OCI-LY3 (cell line): ENCODE measurements around the gene PLIN5.

Experiments
- H2AFZ ChIP-seq: fragments of 200-600, 300-600 bp; shearing (Covaris generic); 2 replicates; pipeline ENCODE4 v1.6.0; 2014; ENCODE audit warnings: antibody characterized with exemption, low read depth, low read length
- H3K27ac ChIP-seq: fragments of 200-600, 300-600 bp; sonication (generic); 2 replicates; pipeline ENCODE4 v1.5.1; 2014; ENCODE audit warnings: mild to moderate bottlenecking, low read length, moderate library complexity, mixed read lengths
- H3K27me3 ChIP-seq: fragments of 200-600, 300-600 bp; sonication (generic); 2 replicates; pipeline ENCODE4 v1.6.1; 2014; ENCODE audit warnings: low read depth, low read length, mixed read lengths
- H3K36me3 ChIP-seq: fragments of 200-600, 300-600 bp; sonication (generic); replicated peaks from 2 replicates; pipeline ENCODE3; 2014; ENCODE audit warnings: low read depth, low read length, mixed read lengths
- H3K4me1 ChIP-seq: fragments of 300-600, 200-600 bp; sonication (generic); 2 replicates; pipeline ENCODE4 v1.6.1; 2014; ENCODE audit warnings: low read length, mixed read lengths
- H3K4me2 ChIP-seq: fragments of 200-600, 300-600 bp; sonication (generic); 2 replicates; pipeline ENCODE4 v1.6.1; 2014; ENCODE audit warnings: low read length, mixed read lengths
- H3K4me3 ChIP-seq: fragments of 300-600, 200-600 bp; sonication (generic); 2 replicates; pipeline ENCODE4 v1.5.1; 2014; ENCODE audit warnings: antibody characterized with exemption, mild to moderate bottlenecking, low read length, moderate library complexity
- H3K79me2 ChIP-seq: fragments of 300-600, 200-600 bp; shearing (Covaris generic); 2 replicates; pipeline ENCODE4 v1.6.1; 2014; ENCODE audit warnings: mild to moderate bottlenecking, low read length, mixed read lengths
- H3K9ac ChIP-seq: fragments of 300-600, 200-600 bp; shearing (Covaris generic); 2 replicates; pipeline ENCODE4 v1.6.0; 2014; ENCODE audit warnings: mild to moderate bottlenecking, low read length, moderate library complexity
- H3K9me3 ChIP-seq: fragments of 200-600, 300-600 bp; shearing (Covaris generic); 2 replicates; pipeline ENCODE4 v1.6.1; 2014; ENCODE audit warnings: low read length, mixed read lengths; ENCODE audit not compliant: insufficient read depth
- H4K20me1 ChIP-seq: fragments of 200-600, 300-600 bp; sonication (generic); 2 replicates; pipeline ENCODE4 v1.6.1; 2016; ENCODE audit warnings: low read length, mixed read lengths; ENCODE audit not compliant: insufficient read depth
- EZH2phosphoT487 ChIP-seq: fragments of 200-600 bp; shearing (Covaris generic); IDR thresholded peaks from 2 replicates; pipeline ENCODE4 v1.6.1; 2018; ENCODE audit warnings: antibody characterized with exemption, mixed run types, low read depth
- TF ChIP-seq, protein P1 (sequence below): fragments of 200-600, 300-600 bp; sonication (generic); IDR thresholded peaks from 2 replicates; pipeline ENCODE4 v1.5.1; 2014; ENCODE audit warnings: antibody characterized with exemption, low read length, low read depth

Gene PLIN5

DNA sequence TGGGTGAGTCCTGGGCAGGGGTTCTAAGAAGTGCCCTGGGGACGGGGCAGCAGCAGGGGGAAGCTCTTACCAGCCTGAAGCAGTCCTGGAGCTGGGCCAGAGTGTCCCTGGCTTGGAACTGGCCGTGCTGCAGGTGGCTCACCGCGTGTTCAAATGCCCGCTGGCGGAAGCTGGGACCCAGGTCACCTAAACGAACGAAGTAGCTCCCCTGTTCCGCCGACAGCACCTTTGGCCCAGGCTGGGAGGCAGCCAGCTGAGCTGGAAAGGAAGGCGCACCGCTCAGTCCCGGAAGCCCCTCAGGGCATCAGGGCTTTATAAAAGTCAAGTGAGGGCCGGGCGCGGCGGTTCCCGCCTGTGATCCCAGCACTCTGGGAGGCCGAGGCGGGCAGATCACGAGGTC is 26.3 kb downstream of the PLIN5 start:
- Histone ChIP-seq H4K20me1 (0 out of 2 replicates have a peak, but pooled peaks cover 3% of the 10 kb centered on the region), H3K27me3 (no peaks in the 10 kb centered on the region), H3K36me3 (peaks cover 10% of the 10 kb centered on the region), H3K4me2 (no peak overlapping the region), H3K27ac (no peak overlapping the region), H3K9me3 (no peaks in the 10 kb centered on the region), H3K4me1 (no peaks in the 10 kb centered on the region), H3K9ac (no peak overlapping the region), H3K4me3 (no peak overlapping the region), H3K79me2 (no peaks in the 10 kb centered on the region), H2AFZ (no peak overlapping the region)
- TF ChIP-seq, protein P1, sequence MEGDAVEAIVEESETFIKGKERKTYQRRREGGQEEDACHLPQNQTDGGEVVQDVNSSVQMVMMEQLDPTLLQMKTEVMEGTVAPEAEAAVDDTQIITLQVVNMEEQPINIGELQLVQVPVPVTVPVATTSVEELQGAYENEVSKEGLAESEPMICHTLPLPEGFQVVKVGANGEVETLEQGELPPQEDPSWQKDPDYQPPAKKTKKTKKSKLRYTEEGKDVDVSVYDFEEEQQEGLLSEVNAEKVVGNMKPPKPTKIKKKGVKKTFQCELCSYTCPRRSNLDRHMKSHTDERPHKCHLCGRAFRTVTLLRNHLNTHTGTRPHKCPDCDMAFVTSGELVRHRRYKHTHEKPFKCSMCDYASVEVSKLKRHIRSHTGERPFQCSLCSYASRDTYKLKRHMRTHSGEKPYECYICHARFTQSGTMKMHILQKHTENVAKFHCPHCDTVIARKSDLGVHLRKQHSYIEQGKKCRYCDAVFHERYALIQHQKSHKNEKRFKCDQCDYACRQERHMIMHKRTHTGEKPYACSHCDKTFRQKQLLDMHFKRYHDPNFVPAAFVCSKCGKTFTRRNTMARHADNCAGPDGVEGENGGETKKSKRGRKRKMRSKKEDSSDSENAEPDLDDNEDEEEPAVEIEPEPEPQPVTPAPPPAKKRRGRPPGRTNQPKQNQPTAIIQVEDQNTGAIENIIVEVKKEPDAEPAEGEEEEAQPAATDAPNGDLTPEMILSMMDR: no peak
- no peak for TF ChIP-seq EZH2phosphoT487

DNA sequence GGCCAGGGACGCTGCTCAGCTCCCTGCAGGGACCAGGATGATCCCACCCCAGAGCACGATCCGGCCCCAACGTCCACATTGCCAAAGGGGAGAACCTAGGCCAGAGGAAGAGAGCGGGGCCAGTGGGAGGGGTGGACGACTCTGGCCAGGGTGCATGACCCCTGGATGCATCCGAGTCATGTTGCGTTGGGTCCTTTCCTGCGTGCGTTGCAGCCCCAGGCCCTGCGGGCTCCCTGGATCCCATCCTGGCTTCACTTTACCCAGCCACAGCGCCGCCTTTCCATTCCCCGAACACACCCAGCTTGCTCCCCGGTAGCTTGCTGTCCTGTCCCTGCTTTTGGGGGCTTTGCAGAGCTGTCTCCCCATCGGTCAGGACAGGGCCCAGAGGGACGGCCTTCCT is 27.2 kb downstream of the PLIN5 start:
- H4K20me1 ChIP-seq: 0 out of 2 replicates have a peak, but pooled peaks cover 3% of the 10 kb centered on the region
- H3K4me1 ChIP-seq: no peaks in the 10 kb centered on the region
- H3K36me3 ChIP-seq: peaks cover 10% of the 10 kb centered on the region
- H3K9ac ChIP-seq: no peak overlapping the region
- no peaks in the 10 kb centered on the region for H3K9me3 ChIP-seq
- H3K4me3 ChIP-seq: no peak overlapping the region
- TF ChIP-seq, protein P1: no peak
- TF ChIP-seq EZH2phosphoT487: no peak
- no peak overlapping the region for H3K4me2 ChIP-seq
- no peaks in the 10 kb centered on the region for H3K79me2 ChIP-seq
- H2AFZ ChIP-seq: no peak overlapping the region
- no peaks in the 10 kb centered on the region for H3K27me3 ChIP-seq
- no peak overlapping the region for H3K27ac ChIP-seq

DNA sequence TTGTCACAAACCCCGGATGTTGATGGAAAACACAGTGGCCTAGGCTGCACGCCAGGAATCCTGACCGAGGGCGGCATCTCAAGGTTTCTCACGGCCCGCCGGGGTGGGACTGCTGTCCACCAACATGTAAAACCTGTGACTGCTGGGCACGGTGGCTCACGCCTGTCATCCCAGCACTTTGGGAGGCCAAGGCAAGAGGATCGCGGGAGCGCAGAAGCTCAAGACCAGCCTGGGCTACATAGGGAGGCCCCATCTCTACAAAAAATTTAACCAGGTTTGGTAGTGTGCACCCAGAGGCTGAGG is 27.9 kb downstream of the PLIN5 start:
- H2AFZ ChIP-seq: no peak overlapping the region
- H4K20me1 ChIP-seq: 0 out of 2 replicates have a peak, but pooled peaks cover 3% of the 10 kb centered on the region
- H3K27ac ChIP-seq: no peak overlapping the region
- H3K36me3 ChIP-seq: peaks cover 10% of the 10 kb centered on the region
- H3K9ac ChIP-seq: no peak overlapping the region
- no peak for TF ChIP-seq EZH2phosphoT487
- TF ChIP-seq, protein P1: no peak
- H3K9me3 ChIP-seq: no peaks in the 10 kb centered on the region
- H3K79me2 ChIP-seq: no peaks in the 10 kb centered on the region
- no peaks in the 10 kb centered on the region for H3K4me1 ChIP-seq
- H3K4me3 ChIP-seq: no peak overlapping the region
- H3K27me3 ChIP-seq: no peaks in the 10 kb centered on the region
- no peak overlapping the region for H3K4me2 ChIP-seq

DNA sequence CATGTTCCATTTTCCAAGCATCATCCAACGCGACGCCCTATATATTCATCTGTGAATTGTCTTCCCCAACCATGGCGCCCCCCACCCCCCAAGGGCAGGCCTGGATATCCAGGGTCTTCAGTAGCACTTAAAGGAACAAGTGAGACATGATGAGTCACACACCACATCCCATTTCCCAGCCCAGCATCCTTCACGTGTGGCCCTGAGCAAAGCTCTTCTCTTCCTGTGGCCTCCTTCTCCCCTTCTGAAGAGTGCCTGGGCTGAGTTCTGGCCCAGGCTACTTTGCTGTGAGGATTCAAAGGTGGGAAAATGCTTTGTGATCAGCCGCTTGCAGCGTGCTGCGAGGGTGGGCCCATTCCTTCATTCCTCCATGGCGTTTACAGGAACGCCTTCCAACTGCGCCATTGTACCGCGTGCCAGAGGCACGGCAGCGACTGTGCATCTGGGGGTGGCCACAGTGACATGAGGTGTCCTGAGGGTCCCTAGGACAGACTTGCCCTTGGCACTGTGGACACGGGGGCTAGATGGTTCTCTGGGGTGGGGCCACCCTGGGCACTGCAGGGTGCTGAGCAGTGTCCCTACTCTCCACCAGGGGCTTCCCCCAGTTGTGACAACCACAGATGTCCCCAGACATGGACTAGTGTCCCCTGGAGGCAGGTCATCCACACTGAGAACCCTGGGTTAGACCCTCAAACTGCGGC is 28.4 kb downstream of the PLIN5 start:
- Histone ChIP-seq H3K27me3 (no peaks in the 10 kb centered on the region), H4K20me1 (0 out of 2 replicates have a peak, but pooled peaks cover 3% of the 10 kb centered on the region), H3K36me3 (peaks cover 10% of the 10 kb centered on the region), H3K9me3 (no peaks in the 10 kb centered on the region), H3K79me2 (no peaks in the 10 kb centered on the region), H3K4me1 (no peaks in the 10 kb centered on the region), H2AFZ (no peak overlapping the region), H3K27ac (no peak overlapping the region), H3K9ac (no peak overlapping the region), H3K4me2 (no peak overlapping the region), H3K4me3 (no peak overlapping the region)
- no peak for TF ChIP-seq EZH2phosphoT487
- TF ChIP-seq, protein P1: no peak
